IMR-90 (cell line): ENCODE data around the gene SEPTIN2. TPM values are rescaled to one million over a fixed set of nuclear protein-coding genes. Genes with fewer than 3 reads are reported as not detected.
"Not testable (repeated sequence)": the region's sequence is repeated elsewhere in the genome, so short reads cannot be mapped to it uniquely, and the experiment has no call there.

Source experiments
- ATAC-seq: fragments of 200-7000 bp; cut with Tn5 transposase; 2 replicates; pipeline ENCODE4 v1.9.1; 2020; ENCODE audit warnings: low read depth, mild to moderate bottlenecking, moderate library complexity
- BruUV-seq: library from RNA; stranded (reverse); fragments of 400-500 nt; replicated peaks from 2 replicates; lab custom pipeline; 2021; lab: Mats Ljungman, UMichigan
- CTCF ChIA-PET: fragments of 300-600 bp; formaldehyde crosslinking; extraction: SDS; loops from one replicate; lab custom pipeline; 2021; ENCODE audit warnings: antibody characterized with exemption; lab: Yijun Ruan, JAX
- POLR2A ChIA-PET: fragments of 300-600 bp; sonication (Branson Sonifier 250); formaldehyde crosslinking; loops from one replicate; lab custom pipeline; 2022; ENCODE audit warnings: antibody characterized with exemption; ENCODE audit not compliant: unreplicated experiment; lab: Charles Lee
- DNase-seq: peaks from one replicate; pipeline ENCODE4 v3.0.0; 2013
- H2AFZ ChIP-seq: replicated peaks from 2 replicates; pipeline ENCODE3; 2013; ENCODE audit warnings: low read length, mild to moderate bottlenecking; ENCODE audit not compliant: poor library complexity
- H2AK5ac ChIP-seq: 2 replicates; pipeline ENCODE4 v1.6.1; 2013; ENCODE audit warnings: low read depth, low read length, inconsistent platforms
- H2AK9ac ChIP-seq: replicated peaks from 2 replicates; pipeline ENCODE3; 2013; ENCODE audit warnings: mild to moderate bottlenecking, low read depth, low read length, moderate library complexity; ENCODE audit not compliant: poor library complexity
- H2BK120ac ChIP-seq: 2 replicates; pipeline ENCODE4 v1.6.1; 2013; ENCODE audit warnings: low read depth, low read length, inconsistent platforms
- H2BK15ac ChIP-seq: 3 replicates; pipeline ENCODE4 v1.6.1; 2013; ENCODE audit warnings: low read depth, low read length, inconsistent platforms
- H2BK20ac ChIP-seq: 2 replicates; pipeline ENCODE4 v1.6.1; 2013; ENCODE audit warnings: low read depth, mild to moderate bottlenecking, inconsistent platforms, low read length, moderate library complexity
- H2BK5ac ChIP-seq: 2 replicates; pipeline ENCODE4 v1.6.1; 2013; ENCODE audit warnings: mild to moderate bottlenecking, low read depth, low read length, inconsistent platforms; ENCODE audit not compliant: poor library complexity, severe bottlenecking
- H3K14ac ChIP-seq: replicated peaks from 2 replicates; pipeline ENCODE4 v1.6.1; 2013; ENCODE audit warnings: low read depth, low read length, inconsistent platforms
- H3K18ac ChIP-seq: 2 replicates; pipeline ENCODE4 v1.6.1; 2013; ENCODE audit warnings: low read depth, low read length, control low read depth
- H3K23ac ChIP-seq: 2 replicates; pipeline ENCODE4 v1.6.1; 2013; ENCODE audit warnings: low read depth, low read length, inconsistent platforms
- H3K27ac ChIP-seq: 2 replicates; pipeline ENCODE4 v1.5.1; 2013; ENCODE audit warnings: mild to moderate bottlenecking, control low read depth, low read length; ENCODE audit not compliant: insufficient read depth
- H3K27me3 ChIP-seq: 2 replicates; pipeline ENCODE4 v1.6.1; 2013; ENCODE audit warnings: low read length; ENCODE audit not compliant: control insufficient read depth, insufficient read depth
- H3K36me3 ChIP-seq: 2 replicates; pipeline ENCODE4 v1.6.1; 2013; ENCODE audit warnings: low read length, mixed read lengths; ENCODE audit not compliant: control insufficient read depth, insufficient read depth
- H3K4ac ChIP-seq: 2 replicates; pipeline ENCODE4 v1.6.1; 2013; ENCODE audit warnings: low read depth, low read length, inconsistent platforms
- H3K4me1 ChIP-seq: 2 replicates; pipeline ENCODE4 v1.6.1; 2013; ENCODE audit warnings: low read length, mixed read lengths; ENCODE audit not compliant: control insufficient read depth, insufficient read depth
- H3K4me2 ChIP-seq: 2 replicates; pipeline ENCODE4 v1.6.1; 2013; ENCODE audit warnings: low read depth, mild to moderate bottlenecking, control low read depth, low read length, moderate library complexity
- H3K4me3 ChIP-seq: 2 replicates; pipeline ENCODE4 v1.5.1; 2013; ENCODE audit warnings: low read depth, mild to moderate bottlenecking, control low read depth, low read length, moderate library complexity; ENCODE audit not compliant: insufficient read depth
- H3K56ac ChIP-seq: 2 replicates; pipeline ENCODE4 v1.6.1; 2013; ENCODE audit warnings: low read length, inconsistent platforms; ENCODE audit not compliant: insufficient read depth; ENCODE audit errors: extremely low read depth
- H3K79me1 ChIP-seq, 2 experiments: 2 replicates each; pipeline ENCODE4 v1.6.1; 2013; ENCODE audit warnings: low read length in 2 of 2, inconsistent platforms in 1 of 2, low read depth in 1 of 2
- H3K9ac ChIP-seq: 2 replicates; pipeline ENCODE4 v1.6.1; 2013; ENCODE audit warnings: low read depth, low read length, control low read depth
- H3K9me1 ChIP-seq: 2 replicates; pipeline ENCODE4 v1.6.1; 2013; ENCODE audit warnings: low read length, inconsistent platforms; ENCODE audit not compliant: insufficient read depth
- H3K9me3 ChIP-seq: 2 replicates; pipeline ENCODE4 v1.6.1; 2013; ENCODE audit warnings: low read length; ENCODE audit not compliant: control insufficient read depth, insufficient read depth
- H4K20me1 ChIP-seq: 2 replicates; pipeline ENCODE4 v1.6.1; 2013; ENCODE audit warnings: low read length, inconsistent platforms; ENCODE audit not compliant: insufficient read depth
- H4K5ac ChIP-seq: 2 replicates; pipeline ENCODE4 v1.6.1; 2013; ENCODE audit warnings: mild to moderate bottlenecking, low read depth, low read length, control low read depth
- H4K8ac ChIP-seq, 2 experiments: 2 replicates each; pipeline ENCODE4 v1.6.1; 2013; ENCODE audit warnings: low read depth in 2 of 2, low read length in 2 of 2, control low read depth in 1 of 2, inconsistent platforms in 1 of 2
- H4K91ac ChIP-seq: 2 replicates; pipeline ENCODE4 v1.6.1; 2013; ENCODE audit warnings: low read depth, low read length, inconsistent platforms; ENCODE audit not compliant: insufficient read depth
- WGBS, 2 experiments: methylation state at CpG; one replicate each; pipeline versions ENCODE4 v1.1.5 to v1.1.7; 2013; ENCODE audit warnings: missing lambda C conversion rate in 2 of 2; ENCODE audit not compliant: insufficient read length in 1 of 2; ENCODE audit errors: extremely low coverage in 2 of 2; 5-methylcytosine and 5-hydroxymethylcytosine counted together
- dilution Hi-C: fragments of 300-500 bp; cut with HindIII; formaldehyde crosslinking; loops from one replicate; pipeline ENCODE4 v1.14.3; 2018; ENCODE audit warnings: low sequenced_read_pairs; ENCODE audit not compliant: unreplicated experiment
- in situ Hi-C: fragments of 300-500 bp; cut with MboI; formaldehyde crosslinking; loops from 3 replicates; pipeline ENCODE4 v1.14.3; 2019; ENCODE audit warnings: low sequenced_read_pairs, inconsistent platforms, mixed read lengths
- intact Hi-C: fragments of 100-400 bp; cut with micrococcal nuclease; formaldehyde crosslinking; loops from 2 replicates; pipeline ENCODE4 v1.10.0; 2022
- polyA plus RNA-seq, 3 experiments: library from polyadenylated mRNA; depleted of rRNA; stranded (reverse); fragments of >200 nt; gene quantifications; 2 replicates each; pipeline ENCODE4 v1.2.3, GENCODE V29; 2012; ENCODE audit warnings: low replicate concordance in 1 of 3
- total RNA-seq: library from RNA; depleted of rRNA; stranded (reverse); fragments of >200 nt; gene quantifications from 2 replicates; pipeline ENCODE4 v1.2.3, GENCODE V29; 2012

The SEPTIN2 gene
- total and polyA plus RNA-seq, 2 of the 4 experiments (the other 2 are of a cell fraction), result 420 to 504 TPM

DNA sequence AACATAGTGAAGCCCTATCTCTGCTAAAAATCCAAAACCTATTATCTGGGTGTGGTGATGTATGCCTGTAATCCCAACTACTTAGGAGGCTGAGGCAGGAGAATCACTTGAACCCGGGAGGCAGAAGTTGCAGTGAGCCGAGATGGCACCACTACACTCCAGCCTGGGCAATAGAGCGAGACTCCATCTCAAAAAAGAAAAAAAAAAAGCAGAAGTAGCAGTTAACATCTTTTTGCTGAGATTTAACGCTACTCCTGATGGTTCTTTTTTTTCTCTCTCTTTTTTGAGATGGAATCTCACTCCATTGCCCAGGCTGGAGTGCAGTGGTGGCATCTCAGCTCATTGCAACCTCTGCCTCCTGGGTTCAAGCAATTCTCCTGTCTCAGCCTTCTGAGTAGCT lies 77.0 kb downstream of the SEPTIN2 start:
- peaks cover 18 to 38% of the 10 kb centered on the region in 2 experiments for H3K79me1 ChIP-seq
- H4K20me1 ChIP-seq, intact Hi-C loops, H3K4me3 ChIP-seq, H3K9ac ChIP-seq, H2AK9ac ChIP-seq, H3K9me3 ChIP-seq, H3K27me3 ChIP-seq, ATAC-seq, H3K4me2 ChIP-seq, H4K91ac ChIP-seq, H3K9me1 ChIP-seq, dilution Hi-C loops, H3K36me3 ChIP-seq, H2AK5ac ChIP-seq, H2BK20ac ChIP-seq, H3K14ac ChIP-seq, H2BK120ac ChIP-seq, H2AFZ ChIP-seq, BruUV-seq, H2BK5ac ChIP-seq, in situ Hi-C loops, DNase-seq, H3K27ac ChIP-seq, H3K4ac ChIP-seq, H3K56ac ChIP-seq, H4K5ac ChIP-seq, H3K23ac ChIP-seq, H3K4me1 ChIP-seq, H4K8ac ChIP-seq, H2BK15ac ChIP-seq, H3K18ac ChIP-seq: not testable (repeated sequence)
- ChIA-PET POLR2A (interaction anchor here (0.6 kb wide), 1 partner anchor 8 kb away, joined by 3 read pairs; no protein-coding TSS in a partner anchor), CTCF (interaction anchor here (1.0 to 1.3 kb wide), 2 partner anchors 13 to 27 kb away, joined by 3 read pairs; no protein-coding TSS in a partner anchor)
- WGBS, 2 experiments, result no CpG with 5 or more reads among the region's 4 CpGs
